IPS-15b (cell line): ENCODE data around the gene POU2AF3.

Experiments
- H3K27me3 ChIP-seq: one replicate; pipeline ENCODE4 v1.6.1; 2013; ENCODE audit warnings: low read length; ENCODE audit not compliant: control insufficient read depth, insufficient read depth
- H3K36me3 ChIP-seq: one replicate; pipeline ENCODE4 v1.6.1; 2013; ENCODE audit warnings: low read length; ENCODE audit not compliant: control insufficient read depth, insufficient read depth
- H3K4me1 ChIP-seq: one replicate; pipeline ENCODE4 v1.6.1; 2013; ENCODE audit warnings: mild to moderate bottlenecking, low read length; ENCODE audit not compliant: control insufficient read depth, insufficient read depth
- H3K4me3 ChIP-seq: one replicate; pipeline ENCODE4 v1.5.1; 2013; ENCODE audit warnings: low read depth, low read length
- H3K9ac ChIP-seq: one replicate; pipeline ENCODE4 v1.6.1; 2013; ENCODE audit warnings: low read depth, mild to moderate bottlenecking, low read length
- H3K9me3 ChIP-seq: one replicate; pipeline ENCODE4 v1.6.1; 2013; ENCODE audit warnings: mild to moderate bottlenecking, low read length; ENCODE audit not compliant: control insufficient read depth, insufficient read depth

The POU2AF3 gene

GRCh38 chr11:111302298-111302697 lies 4.0 kb downstream of the POU2AF3 start:
- H3K27me3 ChIP-seq = peaks cover 24% of the 10 kb centered on the region
- peaks cover 15% of the 10 kb centered on the region for H3K4me1 ChIP-seq
- H3K4me3 ChIP-seq = no peak overlapping the region
- no peaks in the 10 kb centered on the region for H3K36me3 ChIP-seq
- no peak overlapping the region for H3K9ac ChIP-seq
- no peaks in the 10 kb centered on the region for H3K9me3 ChIP-seq

GRCh38 chr11:111303461-111303860 lies 5.1 kb downstream of the POU2AF3 start:
- H3K9ac ChIP-seq = no peak overlapping the region
- no peaks in the 10 kb centered on the region for H3K9me3 ChIP-seq
- no peaks in the 10 kb centered on the region for H3K36me3 ChIP-seq
- peaks cover 16% of the 10 kb centered on the region for H3K27me3 ChIP-seq
- H3K4me1 ChIP-seq = peaks cover 13% of the 10 kb centered on the region
- no peak overlapping the region for H3K4me3 ChIP-seq

GRCh38 chr11:111305162-111305802 lies 6.9 kb downstream of the POU2AF3 start:
- Histone ChIP-seq H3K4me3 (no peak overlapping the region), H3K9ac (no peak overlapping the region), H3K4me1 (peaks cover 9% of the 10 kb centered on the region), H3K36me3 (no peaks in the 10 kb centered on the region), H3K9me3 (no peaks in the 10 kb centered on the region), H3K27me3 (peaks cover 12% of the 10 kb centered on the region)

GRCh38 chr11:111305876-111306275 lies 7.5 kb downstream of the POU2AF3 start:
- Histone ChIP-seq H3K27me3 (peaks cover 6% of the 10 kb centered on the region), H3K9me3 (no peaks in the 10 kb centered on the region), H3K4me3 (no peak overlapping the region), H3K9ac (no peak overlapping the region), H3K4me1 (peaks cover 9% of the 10 kb centered on the region), H3K36me3 (no peaks in the 10 kb centered on the region)

GRCh38 chr11:111306321-111306720 lies 8.0 kb downstream of the POU2AF3 start:
- no peaks in the 10 kb centered on the region for H3K36me3 ChIP-seq
- peaks cover 1% of the 10 kb centered on the region for H3K27me3 ChIP-seq
- H3K9ac ChIP-seq = no peak overlapping the region
- no peak overlapping the region for H3K4me3 ChIP-seq
- peaks cover 9% of the 10 kb centered on the region for H3K4me1 ChIP-seq
- no peaks in the 10 kb centered on the region for H3K9me3 ChIP-seq

GRCh38 chr11:111307472-111308108 lies 9.2 kb downstream of the POU2AF3 start:
- Histone ChIP-seq H3K4me3 (no peak overlapping the region), H3K36me3 (no peaks in the 10 kb centered on the region), H3K27me3 (no peaks in the 10 kb centered on the region), H3K9me3 (no peaks in the 10 kb centered on the region), H3K4me1 (peaks cover 6% of the 10 kb centered on the region), H3K9ac (no peak overlapping the region)

GRCh38 chr11:111308140-111308539 lies 9.8 kb downstream of the POU2AF3 start:
- H3K9ac ChIP-seq = no peak overlapping the region
- H3K4me1 ChIP-seq = peaks cover under 1% of the 10 kb centered on the region
- no peaks in the 10 kb centered on the region for H3K27me3 ChIP-seq
- no peaks in the 10 kb centered on the region for H3K36me3 ChIP-seq
- no peak overlapping the region for H3K4me3 ChIP-seq
- H3K9me3 ChIP-seq = no peaks in the 10 kb centered on the region

GRCh38 chr11:111309215-111309915 lies 11.0 kb downstream of the POU2AF3 start:
- no peaks in the 10 kb centered on the region for H3K4me1 ChIP-seq
- H3K9ac ChIP-seq = no peak overlapping the region
- no peaks in the 10 kb centered on the region for H3K36me3 ChIP-seq
- H3K4me3 ChIP-seq = no peak overlapping the region
- H3K27me3 ChIP-seq = no peaks in the 10 kb centered on the region
- H3K9me3 ChIP-seq = no peaks in the 10 kb centered on the region

- Histone ChIP-seq H3K9me3 (no peaks in the 10 kb centered on the region), H3K36me3 (no peaks in the 10 kb centered on the region), H3K27me3 (no peaks in the 10 kb centered on the region), H3K9ac (no peak overlapping the region), H3K4me3 (no peak overlapping the region), H3K4me1 (no peaks in the 10 kb centered on the region)
Measured at GRCh38 chr11:111310088-111310487, 11.7 kb downstream of the POU2AF3 start.

GRCh38 chr11:111310723-111311122 lies 12.4 kb downstream of the POU2AF3 start:
- no peak overlapping the region for H3K9ac ChIP-seq
- no peaks in the 10 kb centered on the region for H3K4me1 ChIP-seq
- H3K4me3 ChIP-seq = no peak overlapping the region
- no peaks in the 10 kb centered on the region for H3K27me3 ChIP-seq
- H3K36me3 ChIP-seq = no peaks in the 10 kb centered on the region
- H3K9me3 ChIP-seq = no peaks in the 10 kb centered on the region

- H3K27me3 ChIP-seq = no peaks in the 10 kb centered on the region
Measured at GRCh38 chr11:111312076-111312475, 13.7 kb downstream of the POU2AF3 start.

GRCh38 chr11:111319296-111319695 lies 20.9 kb downstream of the POU2AF3 start:
- no peaks in the 10 kb centered on the region for H3K27me3 ChIP-seq
- no peaks in the 10 kb centered on the region for H3K9me3 ChIP-seq
- H3K9ac ChIP-seq = no peak overlapping the region
- no peaks in the 10 kb centered on the region for H3K4me1 ChIP-seq
- no peaks in the 10 kb centered on the region for H3K36me3 ChIP-seq
- no peak overlapping the region for H3K4me3 ChIP-seq

More at GRCh38 chr11:111312076-111312475, 13.7 kb downstream of the POU2AF3 start:
- Histone ChIP-seq H3K4me3 (no peak overlapping the region), H3K4me1 (no peaks in the 10 kb centered on the region), H3K9ac (no peak overlapping the region), H3K9me3 (no peaks in the 10 kb centered on the region), H3K36me3 (no peaks in the 10 kb centered on the region)
